Measurements from ENCODE around the gene FAM20A.

FAM20A gene

GRCh38 chr17:68600931-68601564 is at the start of gene FAM20A:
Gene FAM20A (minus strand): TSS chr17:68601367. CDS start chr17:68600666, 701 bp downstream.
- H3K9me3 ChIP-seq (ENCODE audit: control insufficient read depth in 1 of 2, low read length in 2 of 2): no peaks in the 10 kb centered on the region
- no peaks in the 10 kb centered on the region for H3K36me3 ChIP-seq (ENCODE audit: control insufficient read depth in 1 of 2, insufficient read depth in 2 of 2, low read length in 2 of 2)
- peak within 1 kb of the TSS; percentile 50 to 54 for H3K4me3 ChIP-seq (ENCODE audit: low read depth in 1 of 2, low read length in 2 of 2)
- H3K27me3 ChIP-seq (ENCODE audit: control insufficient read depth in 1 of 2, insufficient read depth in 2 of 2, low read length in 2 of 2): peaks cover 34 to 35% of the 10 kb centered on the region in 2 donors
- peak within 1 kb of the TSS in 1 of 2 donors; percentile 20 for H3K9ac ChIP-seq (ENCODE audit: low read depth in 1 of 2, low read length in 2 of 2)
- peak within 1 kb of the TSS; percentile 39 for H3K27ac ChIP-seq (ENCODE audit: low read depth, low read length)
- peaks cover 3 to 4% of the 10 kb centered on the region in 2 donors for H3K4me1 ChIP-seq (ENCODE audit: control insufficient read depth in 1 of 2, insufficient read depth in 2 of 2, low read length in 2 of 2)

GRCh38 chr17:68649324-68649723 is 48.2 kb upstream of the FAM20A start:
- Histone ChIP-seq H3K27ac (ENCODE audit: low read depth, low read length) (no peak overlapping the region), H3K4me3 (ENCODE audit: low read depth in 1 of 2, low read length in 2 of 2) (no peak overlapping the region), H3K9ac (ENCODE audit: low read depth in 1 of 2, low read length in 2 of 2) (no peak overlapping the region), H3K4me1 (ENCODE audit: control insufficient read depth in 1 of 2, insufficient read depth in 2 of 2, low read length in 2 of 2) (no peaks in the 10 kb centered on the region), H3K36me3 (ENCODE audit: control insufficient read depth in 1 of 2, insufficient read depth in 2 of 2, low read length in 2 of 2) (no peaks in the 10 kb centered on the region), H3K9me3 (ENCODE audit: control insufficient read depth in 1 of 2, low read length in 2 of 2) (no peaks in the 10 kb centered on the region), H3K27me3 (ENCODE audit: control insufficient read depth in 1 of 2, insufficient read depth in 2 of 2, low read length in 2 of 2) (no peaks in the 10 kb centered on the region)

DNA sequence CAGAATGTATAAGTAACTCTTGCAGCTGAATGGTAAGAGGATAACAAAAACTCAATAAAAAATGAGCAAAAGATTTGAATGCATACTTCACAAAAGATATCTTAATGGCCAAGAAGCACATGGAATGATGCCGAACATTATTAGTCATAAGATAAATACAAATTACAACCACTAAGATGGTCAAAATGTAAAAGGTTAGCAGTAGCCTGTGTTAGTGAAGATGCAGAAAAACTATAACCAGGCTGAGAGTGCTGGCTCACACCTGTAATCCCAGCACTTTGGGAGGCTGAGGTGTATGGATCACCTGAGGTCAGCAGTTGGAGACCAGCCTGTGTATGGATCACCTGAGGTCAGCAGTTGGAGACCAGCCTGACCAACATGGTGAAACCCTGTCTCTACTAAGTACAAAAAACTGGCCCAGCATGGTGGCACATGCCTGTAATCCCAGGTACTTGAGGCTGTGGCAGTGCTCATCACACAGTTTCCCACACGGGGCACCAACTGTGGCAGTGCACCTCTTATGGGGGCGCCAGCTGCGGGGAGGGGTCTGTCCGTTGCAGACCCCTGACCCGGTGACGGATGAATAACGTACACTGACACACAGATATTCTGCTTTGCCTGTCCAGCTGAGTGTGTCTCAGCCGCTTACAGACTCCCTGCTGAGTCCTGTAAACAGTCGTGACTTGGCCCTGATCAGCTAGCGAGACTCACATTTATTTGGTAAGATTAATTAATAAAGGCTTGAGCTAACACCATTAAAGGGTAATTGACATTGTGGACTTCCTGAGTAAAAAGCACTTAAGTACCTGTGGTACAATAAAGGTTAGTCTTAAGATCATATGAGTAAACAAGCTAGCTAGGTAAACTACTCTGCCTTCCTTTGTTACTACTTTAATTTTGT is 45.7 kb upstream of the FAM20A start:
- no peak overlapping the region for H3K27ac ChIP-seq (ENCODE audit: low read depth, low read length)
- no peaks in the 10 kb centered on the region for H3K27me3 ChIP-seq (ENCODE audit: control insufficient read depth in 1 of 2, insufficient read depth in 2 of 2, low read length in 2 of 2)
- no peak overlapping the region for H3K4me3 ChIP-seq (ENCODE audit: low read depth in 1 of 2, low read length in 2 of 2)
- no peaks in the 10 kb centered on the region for H3K4me1 ChIP-seq (ENCODE audit: control insufficient read depth in 1 of 2, insufficient read depth in 2 of 2, low read length in 2 of 2)
- no peaks in the 10 kb centered on the region for H3K36me3 ChIP-seq (ENCODE audit: control insufficient read depth in 1 of 2, insufficient read depth in 2 of 2, low read length in 2 of 2)
- no peaks in the 10 kb centered on the region for H3K9me3 ChIP-seq (ENCODE audit: control insufficient read depth in 1 of 2, low read length in 2 of 2)
- H3K9ac ChIP-seq (ENCODE audit: low read depth in 1 of 2, low read length in 2 of 2): no peak overlapping the region

DNA sequence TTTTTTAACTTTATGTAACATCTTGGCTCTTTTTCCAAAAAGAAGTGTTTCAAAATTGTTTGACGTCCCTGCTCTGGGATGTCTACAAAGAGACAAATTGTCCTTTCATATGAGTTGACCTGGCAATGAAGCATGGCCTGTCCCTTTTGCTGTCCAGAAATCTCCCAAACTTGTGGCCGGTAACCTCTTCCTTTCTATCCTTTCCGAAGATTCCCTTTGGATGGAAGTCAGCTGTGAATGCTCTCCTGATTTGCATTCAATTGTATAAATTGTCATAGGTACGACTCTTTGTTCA is 40.9 kb upstream of the FAM20A start:
- Histone ChIP-seq H3K4me3 (ENCODE audit: low read depth in 1 of 2, low read length in 2 of 2) (no peak overlapping the region), H3K27me3 (ENCODE audit: control insufficient read depth in 1 of 2, insufficient read depth in 2 of 2, low read length in 2 of 2) (no peaks in the 10 kb centered on the region), H3K9me3 (ENCODE audit: control insufficient read depth in 1 of 2, low read length in 2 of 2) (no peaks in the 10 kb centered on the region), H3K4me1 (ENCODE audit: control insufficient read depth in 1 of 2, insufficient read depth in 2 of 2, low read length in 2 of 2) (no peaks in the 10 kb centered on the region), H3K27ac (ENCODE audit: low read depth, low read length) (no peak overlapping the region), H3K9ac (ENCODE audit: low read depth in 1 of 2, low read length in 2 of 2) (no peak overlapping the region), H3K36me3 (ENCODE audit: control insufficient read depth in 1 of 2, insufficient read depth in 2 of 2, low read length in 2 of 2) (no peaks in the 10 kb centered on the region)

GRCh38 chr17:68641276-68642117 is 40.3 kb upstream of the FAM20A start:
- Histone ChIP-seq H3K36me3 (ENCODE audit: control insufficient read depth in 1 of 2, insufficient read depth in 2 of 2, low read length in 2 of 2) (no peaks in the 10 kb centered on the region), H3K9ac (ENCODE audit: low read depth in 1 of 2, low read length in 2 of 2) (no peak overlapping the region), H3K27me3 (ENCODE audit: control insufficient read depth in 1 of 2, insufficient read depth in 2 of 2, low read length in 2 of 2) (no peaks in the 10 kb centered on the region), H3K9me3 (ENCODE audit: control insufficient read depth in 1 of 2, low read length in 2 of 2) (no peaks in the 10 kb centered on the region), H3K4me3 (ENCODE audit: low read depth in 1 of 2, low read length in 2 of 2) (no peak overlapping the region), H3K4me1 (ENCODE audit: control insufficient read depth in 1 of 2, insufficient read depth in 2 of 2, low read length in 2 of 2) (no peaks in the 10 kb centered on the region), H3K27ac (ENCODE audit: low read depth, low read length) (no peak overlapping the region)

DNA sequence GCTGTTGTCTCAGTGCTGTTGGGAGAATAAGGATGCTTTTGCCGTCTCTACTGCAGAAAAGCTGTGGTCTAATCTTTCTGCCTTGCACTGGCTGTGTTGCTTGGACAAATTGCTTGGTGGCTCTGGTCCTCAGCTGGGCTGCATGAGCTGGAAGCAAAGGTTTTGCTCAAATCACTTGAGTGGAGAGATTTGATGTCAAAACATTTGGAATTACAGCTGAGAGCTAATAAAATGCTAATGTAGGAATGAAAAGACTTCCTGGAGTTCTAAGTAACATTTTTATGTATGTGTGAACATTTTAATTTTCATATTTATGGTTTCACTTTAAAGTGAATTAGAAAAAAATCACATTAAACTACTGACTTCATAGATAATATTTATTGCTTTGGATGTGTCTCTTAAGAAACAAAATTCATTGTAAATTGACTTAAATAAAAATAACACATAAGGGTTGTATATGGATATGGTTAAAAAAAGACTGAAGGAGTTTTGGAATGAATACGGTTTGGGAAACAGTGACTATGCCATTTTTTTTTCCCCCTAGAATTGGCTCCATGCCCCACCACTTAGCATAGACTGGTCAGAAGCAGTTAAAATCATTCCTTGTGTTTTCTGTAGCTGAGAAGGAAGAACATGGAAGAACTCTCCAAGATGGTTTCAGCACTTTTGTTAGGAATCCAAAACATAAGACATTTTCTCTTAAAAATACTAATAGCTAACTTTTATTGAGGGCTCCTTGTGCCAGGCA is 39.2 kb upstream of the FAM20A start:
- Histone ChIP-seq H3K27me3 (ENCODE audit: control insufficient read depth in 1 of 2, insufficient read depth in 2 of 2, low read length in 2 of 2) (no peaks in the 10 kb centered on the region), H3K36me3 (ENCODE audit: control insufficient read depth in 1 of 2, insufficient read depth in 2 of 2, low read length in 2 of 2) (no peaks in the 10 kb centered on the region), H3K9me3 (ENCODE audit: control insufficient read depth in 1 of 2, low read length in 2 of 2) (no peaks in the 10 kb centered on the region), H3K4me3 (ENCODE audit: low read depth in 1 of 2, low read length in 2 of 2) (no peak overlapping the region), H3K27ac (ENCODE audit: low read depth, low read length) (no peak overlapping the region), H3K4me1 (ENCODE audit: control insufficient read depth in 1 of 2, insufficient read depth in 2 of 2, low read length in 2 of 2) (no peaks in the 10 kb centered on the region), H3K9ac (ENCODE audit: low read depth in 1 of 2, low read length in 2 of 2) (no peak overlapping the region)

GRCh38 chr17:68634345-68634876 is 33.2 kb upstream of the FAM20A start:
- no peaks in the 10 kb centered on the region for H3K9me3 ChIP-seq (ENCODE audit: control insufficient read depth in 1 of 2, low read length in 2 of 2)
- no peak overlapping the region for H3K9ac ChIP-seq (ENCODE audit: low read depth in 1 of 2, low read length in 2 of 2)
- H3K36me3 ChIP-seq (ENCODE audit: control insufficient read depth in 1 of 2, insufficient read depth in 2 of 2, low read length in 2 of 2): no peaks in the 10 kb centered on the region
- H3K4me3 ChIP-seq (ENCODE audit: low read depth in 1 of 2, low read length in 2 of 2): no peak overlapping the region
- no peaks in the 10 kb centered on the region for H3K4me1 ChIP-seq (ENCODE audit: control insufficient read depth in 1 of 2, insufficient read depth in 2 of 2, low read length in 2 of 2)
- no peaks in the 10 kb centered on the region for H3K27me3 ChIP-seq (ENCODE audit: control insufficient read depth in 1 of 2, insufficient read depth in 2 of 2, low read length in 2 of 2)
- no peak overlapping the region for H3K27ac ChIP-seq (ENCODE audit: low read depth, low read length)

DNA sequence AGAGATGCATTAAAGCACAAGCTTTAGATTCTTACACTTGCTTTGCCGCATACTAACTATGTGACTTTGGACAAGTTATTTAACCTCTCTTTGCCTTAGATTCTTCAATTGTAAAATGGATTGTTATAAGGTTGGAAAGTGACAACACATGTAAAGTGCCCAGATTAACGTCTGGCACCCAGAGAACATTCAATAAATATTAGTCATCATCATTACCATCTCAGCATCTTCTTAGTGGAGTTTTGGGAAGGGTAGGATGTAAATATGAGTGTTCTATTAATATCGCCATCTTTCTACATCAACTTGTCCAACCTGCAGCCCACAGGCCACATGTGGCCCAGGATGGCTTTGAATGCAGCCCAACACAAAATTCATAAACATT is 27.4 kb upstream of the FAM20A start:
- Histone ChIP-seq H3K4me1 (ENCODE audit: control insufficient read depth in 1 of 2, insufficient read depth in 2 of 2, low read length in 2 of 2) (no peaks in the 10 kb centered on the region), H3K9ac (ENCODE audit: low read depth in 1 of 2, low read length in 2 of 2) (no peak overlapping the region), H3K36me3 (ENCODE audit: control insufficient read depth in 1 of 2, insufficient read depth in 2 of 2, low read length in 2 of 2) (no peaks in the 10 kb centered on the region), H3K4me3 (ENCODE audit: low read depth in 1 of 2, low read length in 2 of 2) (no peak overlapping the region), H3K27ac (ENCODE audit: low read depth, low read length) (no peak overlapping the region), H3K27me3 (ENCODE audit: control insufficient read depth in 1 of 2, insufficient read depth in 2 of 2, low read length in 2 of 2) (no peaks in the 10 kb centered on the region), H3K9me3 (ENCODE audit: control insufficient read depth in 1 of 2, low read length in 2 of 2) (no peaks in the 10 kb centered on the region)

GRCh38 chr17:68627956-68628575 is 26.9 kb upstream of the FAM20A start:
- Histone ChIP-seq H3K4me1 (ENCODE audit: control insufficient read depth in 1 of 2, insufficient read depth in 2 of 2, low read length in 2 of 2) (no peaks in the 10 kb centered on the region), H3K27me3 (ENCODE audit: control insufficient read depth in 1 of 2, insufficient read depth in 2 of 2, low read length in 2 of 2) (no peaks in the 10 kb centered on the region), H3K9me3 (ENCODE audit: control insufficient read depth in 1 of 2, low read length in 2 of 2) (no peaks in the 10 kb centered on the region), H3K36me3 (ENCODE audit: control insufficient read depth in 1 of 2, insufficient read depth in 2 of 2, low read length in 2 of 2) (no peaks in the 10 kb centered on the region), H3K27ac (ENCODE audit: low read depth, low read length) (no peak overlapping the region), H3K4me3 (ENCODE audit: low read depth in 1 of 2, low read length in 2 of 2) (no peak overlapping the region), H3K9ac (ENCODE audit: low read depth in 1 of 2, low read length in 2 of 2) (no peak overlapping the region)
